Neural progenitor cell (in vitro differentiated cells): ENCODE results near the gene HSDL2.

ENCODE experiments used
- EZH2phosphoT487 ChIP-seq: fragments of 200-600 bp; sonication (generic); IDR thresholded peaks from 2 replicates; pipeline ENCODE4 v1.6.1; 2017; ENCODE audit warnings: antibody characterized with exemption
- TF ChIP-seq, protein P1 (sequence below): fragments of 200-600 bp; sonication (generic); IDR thresholded peaks from 2 replicates; pipeline ENCODE4 v1.5.1; 2017; ENCODE audit warnings: antibody characterized with exemption, mild to moderate bottlenecking

- TF ChIP-seq, protein P1, sequence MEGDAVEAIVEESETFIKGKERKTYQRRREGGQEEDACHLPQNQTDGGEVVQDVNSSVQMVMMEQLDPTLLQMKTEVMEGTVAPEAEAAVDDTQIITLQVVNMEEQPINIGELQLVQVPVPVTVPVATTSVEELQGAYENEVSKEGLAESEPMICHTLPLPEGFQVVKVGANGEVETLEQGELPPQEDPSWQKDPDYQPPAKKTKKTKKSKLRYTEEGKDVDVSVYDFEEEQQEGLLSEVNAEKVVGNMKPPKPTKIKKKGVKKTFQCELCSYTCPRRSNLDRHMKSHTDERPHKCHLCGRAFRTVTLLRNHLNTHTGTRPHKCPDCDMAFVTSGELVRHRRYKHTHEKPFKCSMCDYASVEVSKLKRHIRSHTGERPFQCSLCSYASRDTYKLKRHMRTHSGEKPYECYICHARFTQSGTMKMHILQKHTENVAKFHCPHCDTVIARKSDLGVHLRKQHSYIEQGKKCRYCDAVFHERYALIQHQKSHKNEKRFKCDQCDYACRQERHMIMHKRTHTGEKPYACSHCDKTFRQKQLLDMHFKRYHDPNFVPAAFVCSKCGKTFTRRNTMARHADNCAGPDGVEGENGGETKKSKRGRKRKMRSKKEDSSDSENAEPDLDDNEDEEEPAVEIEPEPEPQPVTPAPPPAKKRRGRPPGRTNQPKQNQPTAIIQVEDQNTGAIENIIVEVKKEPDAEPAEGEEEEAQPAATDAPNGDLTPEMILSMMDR = no peak
- TF ChIP-seq EZH2phosphoT487 = no peak
Observed at GRCh38 chr9:112341730-112342129, 38.2 kb upstream of the HSDL2 start.
